Lower leg skin (tissue), 4 donors: ENCODE data around the gene GAP43. TPM values are rescaled to one million over a fixed set of nuclear protein-coding genes. Genes with fewer than 3 reads are reported as not detected.

Experiments used
- DNase-seq, 2 donors: peaks; one replicate each; pipeline ENCODE4 v3.0.0-alpha.2; 2019; ENCODE audit warnings: low spot score in 2 of 2
- H3K4me3 ChIP-seq: fragments of 200-600 bp; sonication (generic); 2 replicates; pipeline ENCODE4 v1.5.1; 2017; ENCODE audit warnings: mild to moderate bottlenecking, low read depth; ENCODE audit not compliant: poor library complexity, severe bottlenecking
- CTCF ChIP-seq, 3 donors: fragments of 450-650 bp; IDR thresholded peaks; one replicate each; pipeline ENCODE4 v1.5.1; 2016; ENCODE audit warnings: antibody characterized with exemption in 3 of 3, mild to moderate bottlenecking in 3 of 3, moderate library complexity in 2 of 3
- POLR2A ChIP-seq, 2 donors: fragments of 450-650 bp; IDR thresholded peaks; one replicate each; pipeline ENCODE4 v1.6.1; 2016 to 2017; ENCODE audit warnings: antibody characterized with exemption in 2 of 2, mild to moderate bottlenecking in 1 of 2, moderate library complexity in 1 of 2
- WGBS, 2 donors: methylation state at CpG; one replicate each; pipeline ENCODE4 v1.1.5; 2018; 5-methylcytosine and 5-hydroxymethylcytosine counted together
- intact Hi-C: fragments of 100-400 bp; cut with DNase I; formaldehyde crosslinking; loops from one replicate; pipeline ENCODE4 v1.15.0; 2023; ENCODE audit warnings: low total_unique reads
- total RNA-seq, 4 donors: library from RNA; depleted of rRNA; stranded (reverse); fragments of >200 nt; gene quantifications; one replicate each; pipeline ENCODE4 v1.1.0, GENCODE V29; 2016

The GAP43 gene
- total RNA-seq, 4 donors from 2014 or later, result 0.13 TPM; not detected in 3

GRCh38 chr3:115760716-115761115 lies 137.4 kb downstream of the GAP43 start:
- intact Hi-C loops, result no loop called here
- no peak for DNase-seq
- no peak for TF ChIP-seq POLR2A (IDR thresholded peaks at IDR 0.05)
- TF ChIP-seq CTCF (IDR thresholded peaks at IDR 0.05), result no peak
- WGBS, 2 donors, result 74 to 78% methylated on average over 3 of the region's 3 CpGs
- no peak overlapping the region for H3K4me3 ChIP-seq

GRCh38 chr3:115761927-115762305 lies 138.6 kb downstream of the GAP43 start:
- intact Hi-C loops, result no loop called here
- no peak for TF ChIP-seq CTCF (IDR thresholded peaks at IDR 0.05)
- no peak for TF ChIP-seq POLR2A (IDR thresholded peaks at IDR 0.05)
- no peak overlapping the region for H3K4me3 ChIP-seq
- no peak for DNase-seq

- TF ChIP-seq POLR2A (IDR thresholded peaks at IDR 0.05) (no peak), CTCF (IDR thresholded peaks at IDR 0.05) (no peak)
- H3K4me3 ChIP-seq, result no peak overlapping the region
- DNase-seq, result no peak
- WGBS, 2 donors, result 74 to 77% methylated on average over 6 of the region's 6 CpGs
- intact Hi-C loops, result no loop called here
Observed at GRCh38 chr3:115766587-115767482, 143.5 kb downstream of the GAP43 start.

- TF ChIP-seq POLR2A (IDR thresholded peaks at IDR 0.05) (no peak), CTCF (IDR thresholded peaks at IDR 0.05) (no peak)
- intact Hi-C loops, result no loop called here
- WGBS, 2 donors, result 75 to 78% methylated on average over 3 of the region's 3 CpGs
- H3K4me3 ChIP-seq, result no peak overlapping the region
- no peak for DNase-seq
Observed at GRCh38 chr3:115768661-115769060, 145.4 kb downstream of the GAP43 start.
